ENCODE results near the gene RAB40C. TPM values are rescaled to one million over a fixed set of nuclear protein-coding genes. Genes with fewer than 3 reads are reported as not detected.
"Not testable (repeated sequence)": the region's sequence is repeated elsewhere in the genome, so short reads cannot be mapped to it uniquely, and the experiment has no call there.

Gene RAB40C
- total RNA-seq, 3 donors from 2014 or later, result 17.6 to 29.1 (median 20.6) TPM

GRCh38 chr16:595942-596735 lies 6.3 kb downstream of the RAB40C start:
- intact Hi-C loops (cut with DNase I; ENCODE audit: low total_unique reads), result no loop called here
- no peaks in the 10 kb centered on the region for H3K9me3 ChIP-seq
- no peaks in the 10 kb centered on the region for H3K36me3 ChIP-seq
- no peak overlapping the region for H3K27ac ChIP-seq
- H3K27me3 ChIP-seq, result no peaks in the 10 kb centered on the region
- H3K4me3 ChIP-seq, result no peak overlapping the region
- no peak for DNase-seq (ENCODE audit: low spot score in 2 of 2)
- TF ChIP-seq POLR2A (IDR thresholded peaks at IDR 0.05) (no peak), POLR2AphosphoS5 (IDR thresholded peaks at IDR 0.05) (no peak)
- TF ChIP-seq, protein P1, sequence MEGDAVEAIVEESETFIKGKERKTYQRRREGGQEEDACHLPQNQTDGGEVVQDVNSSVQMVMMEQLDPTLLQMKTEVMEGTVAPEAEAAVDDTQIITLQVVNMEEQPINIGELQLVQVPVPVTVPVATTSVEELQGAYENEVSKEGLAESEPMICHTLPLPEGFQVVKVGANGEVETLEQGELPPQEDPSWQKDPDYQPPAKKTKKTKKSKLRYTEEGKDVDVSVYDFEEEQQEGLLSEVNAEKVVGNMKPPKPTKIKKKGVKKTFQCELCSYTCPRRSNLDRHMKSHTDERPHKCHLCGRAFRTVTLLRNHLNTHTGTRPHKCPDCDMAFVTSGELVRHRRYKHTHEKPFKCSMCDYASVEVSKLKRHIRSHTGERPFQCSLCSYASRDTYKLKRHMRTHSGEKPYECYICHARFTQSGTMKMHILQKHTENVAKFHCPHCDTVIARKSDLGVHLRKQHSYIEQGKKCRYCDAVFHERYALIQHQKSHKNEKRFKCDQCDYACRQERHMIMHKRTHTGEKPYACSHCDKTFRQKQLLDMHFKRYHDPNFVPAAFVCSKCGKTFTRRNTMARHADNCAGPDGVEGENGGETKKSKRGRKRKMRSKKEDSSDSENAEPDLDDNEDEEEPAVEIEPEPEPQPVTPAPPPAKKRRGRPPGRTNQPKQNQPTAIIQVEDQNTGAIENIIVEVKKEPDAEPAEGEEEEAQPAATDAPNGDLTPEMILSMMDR (IDR thresholded peaks at IDR 0.05), result no peak
- peaks cover 6 to 24% of the 10 kb centered on the region in 2 donors for H3K4me1 ChIP-seq

DNA sequence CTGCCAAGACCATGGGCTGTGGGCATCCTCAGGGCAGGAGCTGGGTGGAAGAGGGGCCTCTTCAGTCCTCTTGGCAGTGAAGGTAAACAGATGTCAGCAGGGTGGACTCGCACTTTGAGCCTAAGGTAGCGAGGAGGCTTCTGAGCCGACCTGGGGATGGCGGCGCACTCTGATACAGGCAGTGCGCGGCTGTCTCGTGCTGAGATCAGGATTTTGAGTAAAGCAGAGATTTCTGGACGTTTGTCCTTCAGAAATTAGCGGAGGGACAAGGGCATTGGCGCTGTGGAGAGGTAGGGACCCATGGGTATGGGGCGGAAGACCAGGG lies 6.8 kb downstream of the RAB40C start:
- Histone ChIP-seq H3K27ac (no peak overlapping the region), H3K9me3 (no peaks in the 10 kb centered on the region), H3K27me3 (no peaks in the 10 kb centered on the region), H3K4me3 (no peak overlapping the region), H3K36me3 (no peaks in the 10 kb centered on the region), H3K4me1 (peaks cover 6 to 22% of the 10 kb centered on the region in 2 donors)
- TF ChIP-seq POLR2AphosphoS5 (IDR thresholded peaks at IDR 0.05), result no peak
- no peak for TF ChIP-seq POLR2A (IDR thresholded peaks at IDR 0.05)
- TF ChIP-seq, protein P1 (IDR thresholded peaks at IDR 0.05), result no peak
- intact Hi-C loops (cut with DNase I; ENCODE audit: low total_unique reads), result no loop called here
- DNase-seq (ENCODE audit: low spot score in 2 of 2), result no peak

DNA sequence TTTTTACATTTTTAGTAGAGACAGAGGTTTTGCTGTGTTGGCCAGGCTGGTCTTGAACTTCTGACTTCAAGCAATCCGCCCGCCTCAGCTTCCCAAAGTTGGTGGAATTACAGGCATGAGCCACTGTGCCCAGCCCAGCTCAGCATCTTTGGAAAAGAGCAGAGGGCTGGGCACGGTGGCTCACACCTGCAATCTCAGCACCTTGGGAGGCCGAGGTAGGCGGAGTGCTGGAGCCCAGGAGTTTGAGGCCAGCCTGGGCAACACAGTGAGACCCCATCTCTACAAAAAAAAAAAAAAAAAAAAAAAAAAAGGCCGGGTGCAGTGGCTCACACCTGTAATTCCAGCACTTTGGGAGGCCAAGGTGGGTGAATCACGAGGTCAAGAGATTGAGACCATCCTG lies 7.8 kb downstream of the RAB40C start:
- peaks cover 0 to 14% of the 10 kb centered on the region in 2 donors for H3K4me1 ChIP-seq
- H3K36me3 ChIP-seq; DNase-seq (ENCODE audit: low spot score in 2 of 2); H3K4me3 ChIP-seq; H3K9me3 ChIP-seq; intact Hi-C loops (cut with DNase I; ENCODE audit: low total_unique reads); H3K27me3 ChIP-seq; H3K27ac ChIP-seq: not testable (repeated sequence)

DNA sequence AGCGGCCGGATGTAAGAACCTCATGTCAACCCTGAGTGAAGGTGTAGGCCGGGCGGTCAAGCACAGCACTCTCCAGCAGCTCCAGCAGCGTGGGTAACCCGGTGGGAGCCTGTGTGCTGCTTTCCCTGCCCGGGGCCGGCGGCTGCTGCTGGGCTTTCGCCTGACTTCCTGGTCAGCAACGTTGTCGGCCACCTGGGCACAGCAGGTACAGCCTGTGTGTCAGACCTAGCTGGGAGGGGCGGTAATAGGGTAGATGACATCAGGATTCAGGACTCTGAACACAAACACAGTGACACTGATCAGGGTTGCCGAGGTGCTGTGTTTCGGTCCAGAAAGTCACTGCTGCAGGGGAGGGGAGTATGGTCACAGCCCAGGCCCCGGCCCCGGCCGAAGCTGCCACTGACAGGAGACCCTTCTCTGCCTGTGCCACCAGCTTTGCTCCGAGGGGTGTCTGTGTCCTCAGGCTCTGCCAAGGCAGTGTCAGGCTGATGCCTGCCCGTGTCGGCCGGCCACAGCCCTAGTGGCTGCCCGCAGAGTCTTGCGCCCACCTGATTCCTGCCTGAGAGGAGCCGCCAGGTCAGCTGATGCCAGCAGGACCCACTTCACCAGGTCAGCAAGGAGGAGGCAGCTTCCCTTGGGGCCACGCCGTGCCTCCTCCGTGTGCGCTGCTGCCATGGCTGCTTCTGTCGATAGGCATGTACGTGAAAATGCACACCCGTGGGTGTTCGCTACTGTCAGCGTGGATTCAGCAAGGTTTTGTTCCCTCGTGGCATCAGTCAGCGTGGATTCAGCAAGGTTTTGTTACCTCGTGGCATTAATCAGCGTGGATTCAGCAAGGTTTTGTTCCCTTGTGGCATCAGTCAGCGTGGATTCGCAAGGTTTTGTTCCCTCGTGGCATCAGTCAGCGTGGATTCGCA lies 9.2 kb downstream of the RAB40C start:
- H3K4me1 ChIP-seq, result peaks cover 0 to 4% of the 10 kb centered on the region in 2 donors
- TF ChIP-seq, protein P1 (IDR thresholded peaks at IDR 0.05), result no peak
- no peak for TF ChIP-seq POLR2AphosphoS5 (IDR thresholded peaks at IDR 0.05)
- TF ChIP-seq POLR2A (IDR thresholded peaks at IDR 0.05), result no peak
- no peaks in the 10 kb centered on the region for H3K27me3 ChIP-seq
- intact Hi-C loops (cut with DNase I; ENCODE audit: low total_unique reads), result no loop called here
- no peak overlapping the region for H3K27ac ChIP-seq
- no peak overlapping the region for H3K4me3 ChIP-seq
- no peaks in the 10 kb centered on the region for H3K36me3 ChIP-seq
- no peaks in the 10 kb centered on the region for H3K9me3 ChIP-seq
- no peak for DNase-seq (ENCODE audit: low spot score in 2 of 2)

DNA sequence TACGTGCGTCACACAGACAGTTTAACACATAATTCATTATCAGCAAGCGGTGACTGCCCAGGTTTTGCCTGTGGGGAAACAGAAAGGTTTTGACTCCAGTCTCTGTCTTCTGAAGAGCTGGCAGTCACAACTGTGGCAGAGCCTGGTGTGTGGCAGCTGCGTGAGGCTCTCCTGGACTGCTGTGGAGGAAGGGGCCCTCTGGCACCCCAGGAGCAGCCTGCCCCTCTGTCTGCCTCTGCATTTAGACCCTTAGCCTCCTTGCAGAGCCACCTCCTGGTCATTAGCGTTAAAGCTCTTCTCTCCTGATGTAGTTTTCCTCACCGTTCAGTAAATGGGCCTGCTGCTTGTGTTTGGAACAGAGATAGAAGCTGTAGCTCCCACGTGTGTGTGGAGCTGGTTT lies 10.9 kb downstream of the RAB40C start:
- no peaks in the 10 kb centered on the region for H3K4me1 ChIP-seq
- intact Hi-C loops (cut with DNase I; ENCODE audit: low total_unique reads), result no loop called here
- H3K36me3 ChIP-seq, result no peaks in the 10 kb centered on the region
- no peaks in the 10 kb centered on the region for H3K9me3 ChIP-seq
- no peaks in the 10 kb centered on the region for H3K27me3 ChIP-seq
- no peak overlapping the region for H3K27ac ChIP-seq
- TF ChIP-seq, protein P1 (IDR thresholded peaks at IDR 0.05), result no peak
- TF ChIP-seq POLR2AphosphoS5 (IDR thresholded peaks at IDR 0.05) (no peak), POLR2A (IDR thresholded peaks at IDR 0.05) (no peak)
- H3K4me3 ChIP-seq, result no peak overlapping the region
- no peak for DNase-seq (ENCODE audit: low spot score in 2 of 2)
